ENCODE measurements around the gene MNS1. TPM values are rescaled to one million over a fixed set of nuclear protein-coding genes. Genes with fewer than 3 reads are reported as not detected.

MNS1 gene
- total and polyA plus RNA-seq, 9 of the 15 experiments (the other 6 are each of a cell fraction or from before 2014, with no cell fraction given) = 1.1 to 10.3 (median 2.5) TPM

GRCh38 chr15:56456229-56456628 is 8.7 kb downstream of the MNS1 start (continued):
- TF ChIP-seq ZNF511 (CRISPR knock-in tag; IDR thresholded peaks at IDR 0.05) (no peak), ETV5 (CRISPR knock-in tag; IDR thresholded peaks at IDR 0.05; ENCODE audit: low read depth) (no peak)

GRCh38 chr15:56454836-56455235 is 10.1 kb downstream of the MNS1 start:
- no peaks in the 10 kb centered on the region for H3K9me1 ChIP-seq (ENCODE audit: control insufficient read depth, insufficient read depth, low read length)
- H3K79me2 ChIP-seq (ENCODE audit: control insufficient read depth, insufficient read depth, low read length) = no peaks in the 10 kb centered on the region
- ATAC-seq = no peak
- POLR2A ChIA-PET = no interaction called here
- H3K4me3 ChIP-seq = no peak overlapping the region
- 6% methylated on average over 1 of the region's 1 CpG for WGBS (ENCODE audit: insufficient coverage, low coverage, missing lambda C conversion rate)
- H3K9me3 ChIP-seq (replicated peaks; ENCODE audit: control insufficient read depth, insufficient read depth, low read depth, low read length) = no peaks in the 10 kb centered on the region
- H3K4me1 ChIP-seq (replicated peaks in 1 of 2; ENCODE audit: control insufficient read depth in 2 of 2, insufficient read depth in 2 of 2, low read length in 2 of 2) = no peaks in the 10 kb centered on the region
- CTCF ChIA-PET (ENCODE audit: low intra/inter-chr PET ratio) = no interaction called here
- no peaks in the 10 kb centered on the region for H3K36me3 ChIP-seq (ENCODE audit: control insufficient read depth, insufficient read depth, low read length)
- H2AFZ ChIP-seq (ENCODE audit: low read depth, low read length) = no peak overlapping the region
- no peaks in the 10 kb centered on the region for H3K27me3 ChIP-seq (ENCODE audit: control insufficient read depth in 2 of 2, insufficient read depth in 2 of 2, low read length in 2 of 2)
- in situ Hi-C loops (cut with MboI) = no loop called here
- intact Hi-C loops (cut with micrococcal nuclease) = no loop called here
- DNase-seq (ENCODE audit: extremely low read depth in 1 of 4, low spot score in 3 of 4) = no peak
- H4K20me1 ChIP-seq (replicated peaks; ENCODE audit: control insufficient read depth, insufficient read depth, low read length) = no peaks in the 10 kb centered on the region
- H3K4me2 ChIP-seq (ENCODE audit: insufficient read depth, low read length) = no peak overlapping the region
- no peak for FAIRE-seq
- no peak overlapping the region for H3K27ac ChIP-seq (ENCODE audit: extremely low read depth, low read depth, low read length)
- H3K9ac ChIP-seq (ENCODE audit: insufficient read depth in 1 of 2, low read depth in 2 of 2, low read length in 2 of 2) = no peak overlapping the region
- no TSS peak for BruUV-seq (replicated peaks)
- TF ChIP-seq U2AF1 (optimal IDR thresholded peaks at IDR 0.05; ENCODE audit: low read depth, low read length) (no peak), HNRNPL (IDR thresholded peaks at IDR 0.05; ENCODE audit: low read depth, low read length) (no peak), ZNF785 (CRISPR knock-in tag; IDR thresholded peaks at IDR 0.05) (no peak), ZKSCAN1 (IDR thresholded peaks at IDR 0.05; ENCODE audit: low read depth, low read length) (no peak), TSC22D4 (tag; IDR thresholded peaks at IDR 0.05) (no peak), ZNF639 (CRISPR knock-in tag; conservative IDR thresholded peaks at IDR 0.05 in 1 of 2, IDR thresholded peaks at IDR 0.05 in 1 of 2) (no peak), NFXL1 (CRISPR knock-in tag; IDR thresholded peaks at IDR 0.05) (no peak), ARNT (IDR thresholded peaks at IDR 0.05) (no peak), ZNF764 (CRISPR knock-in tag; IDR thresholded peaks at IDR 0.05; ENCODE audit: low read depth) (no peak), TGIF2 (CRISPR knock-in tag; IDR thresholded peaks at IDR 0.05) (no peak), PRDM10 (IDR thresholded peaks at IDR 0.05; ENCODE audit: partially characterized antibody) (no peak), KDM5B (IDR thresholded peaks at IDR 0.05; ENCODE audit: insufficient replicate concordance, low read depth, low read length) (no peak), RBM15 (IDR thresholded peaks at IDR 0.05; ENCODE audit: insufficient read depth, low read length) (no peak)

Measured in K562 (cell line).